GM18870 (cell line): ENCODE results near the gene FLRT1.

Source experiments
- ATAC-seq: cut with Tn5 transposase; IDR thresholded peaks from one replicate; pipeline ENCODE4 v1.9.1; 2021; ENCODE audit warnings: moderate library complexity; ENCODE audit not compliant: unreplicated experiment

Gene FLRT1

DNA sequence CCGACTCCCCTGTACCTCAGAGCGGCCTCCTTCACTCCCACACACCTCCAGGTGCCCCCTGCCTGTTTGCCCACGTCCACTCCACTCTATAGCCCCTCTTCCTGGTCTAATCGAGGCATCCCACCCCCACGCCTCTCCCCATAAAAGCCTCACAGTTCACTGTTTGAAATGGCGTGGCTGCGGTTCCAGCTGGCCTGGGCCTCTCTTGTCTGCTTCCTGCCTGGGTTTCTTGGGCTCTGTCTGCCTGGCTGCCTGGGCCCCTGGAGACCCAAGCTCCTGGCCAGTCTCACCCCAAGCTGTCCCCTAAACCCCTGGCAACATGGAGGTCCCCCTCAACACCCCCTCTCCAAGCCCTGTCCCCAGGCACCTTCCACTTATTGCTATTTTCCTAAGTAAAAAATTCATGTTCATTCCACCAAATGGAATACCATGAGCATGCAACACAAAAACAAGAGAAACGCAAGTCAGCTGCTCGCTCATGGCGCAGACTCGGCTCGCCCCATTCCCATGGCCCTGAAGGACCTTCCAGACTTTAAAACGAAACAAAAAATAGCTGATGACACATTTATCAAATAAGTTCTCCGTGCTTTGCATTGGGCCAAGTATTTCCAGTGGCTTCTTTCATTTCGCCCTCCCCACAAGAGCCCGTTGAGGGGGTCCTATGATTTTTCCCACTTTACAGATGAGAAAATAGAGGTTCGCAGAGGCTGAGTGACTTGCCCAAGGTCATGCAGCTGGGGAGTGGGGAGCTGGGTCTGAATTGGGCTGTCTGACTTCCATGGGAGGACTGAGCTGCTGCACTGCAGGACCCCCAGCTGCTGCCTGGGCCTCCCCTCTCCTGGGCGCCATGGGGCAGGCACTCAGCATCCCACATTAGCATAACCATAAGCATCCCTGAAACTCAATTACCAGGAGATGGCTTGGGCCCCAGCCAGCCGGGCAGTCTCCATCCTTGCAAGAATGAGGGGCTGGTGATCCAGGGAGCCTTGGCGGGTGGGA, 11.7 kb upstream of the FLRT1 start:
- no peak for ATAC-seq

DNA sequence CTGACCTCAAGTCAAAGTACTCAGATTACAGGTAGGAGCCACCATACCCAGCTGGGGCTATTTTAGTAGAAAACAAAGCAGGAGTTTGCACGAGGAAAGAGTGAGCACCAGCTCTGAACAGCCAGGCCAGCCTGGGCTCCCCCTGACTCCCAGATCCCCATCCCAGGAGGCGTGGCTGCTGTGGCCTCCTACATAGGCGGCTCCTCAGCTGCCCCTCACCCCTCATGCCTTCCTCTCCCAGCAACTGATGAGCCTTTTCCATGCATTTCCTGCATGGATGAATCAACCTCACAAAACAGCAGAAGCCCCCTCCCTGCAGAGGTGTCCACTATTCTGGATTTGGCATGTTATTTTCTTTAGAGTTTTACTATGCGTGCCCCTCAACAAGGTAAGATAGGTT, 10.5 kb upstream of the FLRT1 start:
- no peak for ATAC-seq

DNA sequence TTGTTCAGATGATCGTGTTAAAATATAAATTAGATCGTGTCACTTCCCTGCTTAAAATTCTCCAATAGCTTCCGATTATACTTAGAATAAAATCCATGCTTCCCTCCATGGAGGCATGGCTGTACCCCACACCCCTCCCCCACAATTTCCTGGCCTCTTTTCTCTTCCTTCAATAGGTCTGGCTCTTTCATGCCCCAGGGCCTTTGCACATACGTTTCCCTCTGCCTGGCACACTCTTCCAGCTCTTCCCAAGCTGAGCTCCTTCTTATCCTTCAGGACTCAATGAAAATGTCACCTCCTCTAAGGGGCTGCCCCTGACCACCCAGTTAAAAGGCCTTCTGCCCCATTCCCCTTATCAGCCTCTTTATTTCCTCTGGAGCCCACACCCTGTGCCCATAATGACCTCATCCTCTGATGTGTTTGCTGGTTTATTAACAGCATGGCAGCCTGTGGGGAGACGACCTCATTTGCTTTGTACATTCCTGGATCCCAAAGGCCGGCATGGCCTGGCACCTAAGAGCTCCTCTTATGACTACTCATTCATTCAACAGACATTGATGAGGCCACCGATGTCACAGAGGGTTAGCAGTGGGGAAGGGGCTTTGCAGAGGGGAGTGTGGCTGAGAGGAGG, 9.0 kb upstream of the FLRT1 start:
- ATAC-seq: no peak

DNA sequence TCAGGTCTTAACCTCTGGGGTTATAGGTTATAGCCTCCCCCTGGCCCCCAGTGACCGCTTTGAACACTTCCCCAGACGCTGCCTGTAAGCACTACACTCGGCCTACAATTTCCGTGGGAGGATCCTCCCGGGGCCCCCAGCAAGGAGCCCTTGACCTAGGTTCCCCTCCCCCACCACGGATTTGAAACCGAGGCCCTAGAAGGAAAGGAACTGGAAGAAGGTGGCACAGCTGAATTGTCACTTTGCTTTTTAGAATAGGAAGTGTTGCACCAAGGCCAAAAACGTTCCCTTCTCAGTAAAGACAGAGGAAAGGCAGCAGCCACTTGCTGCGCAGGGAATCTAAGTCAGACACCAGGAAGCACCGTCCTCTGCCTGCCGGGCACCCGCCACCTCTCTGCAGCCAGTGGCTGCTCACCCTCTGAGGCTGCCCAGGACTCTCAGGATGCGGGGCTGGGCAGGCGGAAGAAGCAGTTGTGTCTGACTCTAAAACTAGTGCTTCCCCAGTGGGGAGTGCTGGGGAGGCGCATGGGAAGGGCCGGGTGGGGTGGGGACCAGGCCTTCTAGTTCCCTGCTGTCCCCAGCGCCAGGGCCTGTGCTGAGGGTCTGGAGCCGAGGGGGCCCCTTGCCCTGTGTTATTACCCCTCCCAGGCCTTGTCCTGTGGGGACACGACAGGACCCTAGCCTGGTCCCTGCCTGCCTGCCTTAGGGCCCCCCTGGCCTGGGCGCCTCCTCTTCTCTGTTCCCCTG, 7.9 kb upstream of the FLRT1 start:
- ATAC-seq: no peak

DNA sequence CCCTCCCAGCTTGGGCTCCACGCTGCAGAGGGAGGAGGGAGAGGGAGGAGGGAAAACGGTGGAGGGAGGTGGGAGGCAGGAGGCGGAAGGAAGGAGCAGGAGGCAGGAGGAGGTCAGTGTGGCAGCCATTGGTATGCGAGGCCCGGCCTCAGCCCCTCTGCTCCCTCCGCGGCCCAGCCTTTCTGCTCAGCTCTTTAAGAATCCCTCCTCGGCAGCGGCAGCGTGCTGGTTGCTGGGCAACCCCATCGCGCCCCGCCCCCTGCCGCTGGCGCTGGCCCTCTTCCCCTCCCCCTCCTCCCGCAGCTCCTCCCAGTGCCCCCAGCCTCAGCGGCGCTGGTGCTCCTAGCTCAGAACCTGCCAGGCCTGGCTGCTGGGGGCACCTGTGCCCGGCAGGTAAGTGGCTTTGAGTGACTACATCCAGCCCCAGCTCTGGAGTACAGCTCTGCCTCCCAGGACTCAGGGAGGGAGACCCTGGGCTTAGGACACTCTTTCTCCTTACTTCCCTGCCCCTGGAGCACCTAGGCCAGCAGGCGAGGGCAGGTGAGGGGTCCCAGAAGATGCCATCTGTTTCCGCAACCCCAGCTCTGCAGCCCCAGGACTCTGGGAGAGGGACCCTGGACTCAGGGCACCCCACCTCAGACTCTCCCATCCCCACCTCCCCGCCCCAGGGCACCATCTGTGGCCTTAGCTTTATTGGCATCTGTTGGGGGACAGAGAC, 7.2 kb upstream of the FLRT1 start:
- ATAC-seq: no peak

DNA sequence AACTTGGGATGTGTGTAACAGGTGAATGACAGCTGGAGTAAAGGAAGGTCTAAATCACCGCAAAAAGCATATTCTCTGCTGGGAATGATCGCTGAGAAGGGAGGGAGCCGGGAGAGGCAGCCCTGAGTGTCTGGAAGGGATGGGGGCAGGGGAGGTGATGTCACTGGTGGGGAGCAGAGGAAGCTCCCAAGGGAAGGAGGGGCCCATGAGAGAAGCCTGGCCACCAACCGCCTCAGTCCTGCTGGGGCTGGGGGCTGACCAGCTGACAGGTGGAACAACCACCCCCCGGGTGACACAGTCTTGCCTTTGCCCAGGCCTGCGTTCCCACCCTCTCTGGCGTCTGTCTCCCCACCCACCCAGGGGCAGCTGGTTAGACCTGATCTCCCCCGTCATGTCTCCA, 6.0 kb upstream of the FLRT1 start:
- ATAC-seq: no peak

DNA sequence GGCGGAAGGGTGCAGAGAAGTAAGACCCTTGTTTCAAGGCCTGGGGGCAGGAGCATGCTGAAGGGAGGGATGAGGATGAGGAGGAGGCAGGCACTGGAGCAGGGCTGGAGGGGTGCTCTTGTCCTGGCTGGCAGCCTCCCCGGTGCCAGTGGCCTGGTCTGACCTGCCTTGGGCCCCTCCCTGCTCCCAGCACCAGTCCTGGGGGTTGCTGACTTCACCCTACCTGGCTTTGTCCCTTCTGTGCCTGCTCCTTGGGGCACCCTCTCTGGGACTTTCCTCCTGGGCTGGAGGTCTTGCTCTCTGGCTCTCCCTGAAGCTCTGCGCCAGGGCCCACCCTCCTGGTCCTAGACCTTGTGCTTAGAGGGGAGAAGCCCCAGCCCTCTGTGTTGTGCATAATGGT, 4.7 kb upstream of the FLRT1 start:
- ATAC-seq: no peak

DNA sequence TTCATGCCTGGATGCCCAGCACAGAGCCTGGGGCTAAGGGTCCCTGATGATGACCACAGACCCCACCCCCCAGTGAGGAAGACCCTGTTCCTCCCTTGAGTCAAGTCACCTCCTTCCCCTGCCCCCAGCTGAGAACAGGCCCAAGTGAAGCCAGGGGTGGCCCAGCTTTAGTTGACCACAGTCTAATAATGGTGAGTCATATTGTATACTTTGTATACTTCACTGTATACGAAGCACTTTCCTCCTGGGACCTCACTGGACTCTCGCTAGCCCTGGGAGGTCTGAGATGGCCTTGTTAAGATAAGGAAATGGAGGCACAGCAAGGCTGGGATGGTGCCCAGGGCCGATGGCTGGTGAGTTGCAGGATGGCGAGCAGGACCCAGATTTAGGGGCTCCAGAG, 3.7 kb upstream of the FLRT1 start:
- no peak for ATAC-seq

DNA sequence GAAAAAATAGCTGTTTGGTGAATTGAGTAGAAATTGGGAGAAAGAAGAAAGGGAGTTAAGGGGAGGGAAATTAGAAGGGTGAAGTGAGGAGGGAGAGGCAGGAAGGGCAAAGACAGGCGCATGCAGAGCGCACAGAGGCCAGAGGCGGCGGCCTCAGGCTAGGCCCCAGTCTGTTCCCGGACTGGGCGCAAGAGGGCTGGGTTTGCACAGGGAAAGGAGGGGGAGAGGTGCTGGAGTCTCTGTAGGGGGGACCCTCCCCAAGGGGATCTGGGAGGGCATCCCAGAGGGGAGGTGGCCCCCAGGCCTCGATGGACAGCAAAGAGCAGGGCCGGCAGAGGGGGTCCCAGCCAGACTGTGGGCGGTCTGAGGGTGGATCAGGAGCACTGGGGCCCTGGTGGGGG, 1.3 kb upstream of the FLRT1 start:
- no peak for ATAC-seq

DNA sequence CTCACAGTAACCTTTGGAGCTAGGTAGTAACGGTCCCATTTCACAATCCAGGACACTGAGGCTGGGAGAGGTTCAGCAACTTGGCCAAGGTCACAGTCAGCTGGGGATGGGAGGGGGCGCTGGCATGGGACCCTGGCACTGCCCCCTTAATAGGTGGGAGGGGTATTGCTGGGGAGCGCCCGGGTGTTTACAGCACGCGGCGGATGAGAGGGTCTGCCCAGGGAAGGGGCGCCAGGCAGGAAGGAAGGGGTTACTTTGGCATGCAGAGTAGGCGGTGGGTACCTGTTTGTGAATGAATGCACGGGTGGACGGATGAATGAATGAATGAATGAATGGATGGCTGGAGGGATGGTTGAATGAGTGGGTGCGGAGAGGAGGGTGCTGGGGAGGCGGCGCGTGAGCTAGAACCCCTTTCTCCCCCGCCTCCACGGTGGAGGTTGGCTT, 628 bp upstream of the FLRT1 start:
- ATAC-seq: no peak

DNA sequence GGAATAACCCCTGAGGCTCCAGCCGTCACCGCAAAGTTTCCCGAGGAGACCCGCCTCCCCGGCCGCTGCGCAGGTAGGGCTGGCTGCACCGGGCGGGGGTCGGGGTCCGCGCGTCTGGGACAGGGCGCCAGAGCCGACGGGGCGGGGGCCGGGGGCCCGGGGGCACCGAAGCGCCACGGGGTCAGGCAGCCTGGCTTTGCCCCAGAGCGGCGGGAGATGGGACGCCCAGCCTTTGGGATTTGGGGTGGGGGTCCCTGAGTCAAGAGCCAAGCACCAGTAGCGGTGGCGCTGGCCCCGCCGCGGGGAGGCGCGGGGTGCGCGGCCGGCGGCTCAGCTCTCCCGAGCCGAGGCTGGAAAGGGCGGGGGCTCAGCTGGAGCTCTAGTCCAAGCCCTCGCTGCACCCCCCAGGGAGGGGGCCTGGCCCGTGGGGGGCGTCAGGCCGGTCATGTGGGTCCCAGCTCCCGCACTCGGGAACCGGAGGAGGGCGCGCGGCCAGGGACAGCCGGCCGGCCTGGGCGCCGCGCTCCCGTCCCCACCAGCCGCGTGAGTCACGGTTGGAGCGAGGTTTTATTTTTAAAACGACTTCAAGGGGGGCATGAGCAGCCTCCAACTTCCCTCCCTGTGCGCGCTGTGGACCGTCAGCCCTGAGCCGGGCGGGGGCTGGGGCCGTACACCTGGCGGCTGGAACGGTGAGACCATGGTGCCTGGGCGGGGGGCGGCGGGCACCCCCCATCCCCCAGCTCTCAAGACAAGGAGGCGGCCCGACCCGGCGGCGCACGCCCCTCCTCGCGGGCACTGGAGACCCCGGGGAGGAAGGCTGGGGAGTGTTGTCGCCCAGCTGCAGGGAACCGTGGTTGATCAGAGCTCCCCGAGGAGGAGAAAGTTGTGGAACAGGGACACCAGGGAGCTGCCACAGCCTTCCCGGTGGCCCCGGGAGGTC, 626 bp downstream of the FLRT1 start:
- no peak for ATAC-seq

DNA sequence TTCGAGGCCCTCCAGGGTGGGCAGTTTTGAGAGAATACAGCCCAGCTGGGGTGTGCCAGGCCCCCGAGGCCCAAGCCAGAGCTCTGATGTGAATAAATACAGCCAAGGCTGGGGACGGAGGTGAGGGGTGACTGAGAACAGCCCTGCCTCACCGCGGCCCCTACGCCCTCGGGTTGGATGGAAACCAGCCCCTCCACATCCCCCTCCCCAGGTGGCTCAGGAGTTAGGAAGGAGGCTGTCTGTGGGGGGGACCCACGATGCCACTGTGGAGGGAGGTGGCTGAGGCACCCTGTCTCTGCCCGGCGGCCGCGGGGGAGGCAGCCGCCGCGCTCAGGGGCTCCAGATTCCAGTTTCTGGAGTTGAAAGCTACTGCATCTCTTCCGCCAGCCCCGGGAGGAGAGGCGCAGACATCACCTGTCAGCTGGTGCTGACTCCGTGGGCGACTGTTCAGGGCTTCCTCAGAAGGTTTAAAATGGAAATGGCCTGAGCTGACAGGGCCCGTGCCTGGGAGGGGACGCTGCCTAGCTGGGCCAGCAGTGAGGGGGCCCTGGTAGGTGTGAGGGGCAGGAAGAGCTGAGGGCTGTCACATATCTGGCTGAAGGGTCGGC, 1.4 kb downstream of the FLRT1 start:
- no peak for ATAC-seq

DNA sequence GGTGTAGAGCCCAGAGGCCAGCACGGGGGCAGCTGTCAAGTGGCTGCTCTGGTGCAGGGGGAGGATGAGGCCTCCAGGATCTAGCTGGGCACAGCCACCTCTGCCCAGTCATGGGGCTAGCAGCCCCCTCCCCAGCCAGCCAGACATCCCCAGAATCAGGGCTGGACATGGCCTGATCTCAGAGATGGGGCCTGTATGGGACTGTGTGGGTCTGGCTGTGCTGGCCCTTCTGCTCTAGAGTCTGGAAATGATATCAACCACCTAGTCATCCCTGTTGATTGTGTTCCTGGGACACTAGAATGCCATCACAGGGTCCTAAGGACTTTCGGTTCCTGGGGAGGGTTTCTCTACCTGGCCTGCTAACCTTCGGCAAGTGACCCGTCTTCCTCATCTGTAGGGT, 2.8 kb downstream of the FLRT1 start:
- ATAC-seq: no peak

DNA sequence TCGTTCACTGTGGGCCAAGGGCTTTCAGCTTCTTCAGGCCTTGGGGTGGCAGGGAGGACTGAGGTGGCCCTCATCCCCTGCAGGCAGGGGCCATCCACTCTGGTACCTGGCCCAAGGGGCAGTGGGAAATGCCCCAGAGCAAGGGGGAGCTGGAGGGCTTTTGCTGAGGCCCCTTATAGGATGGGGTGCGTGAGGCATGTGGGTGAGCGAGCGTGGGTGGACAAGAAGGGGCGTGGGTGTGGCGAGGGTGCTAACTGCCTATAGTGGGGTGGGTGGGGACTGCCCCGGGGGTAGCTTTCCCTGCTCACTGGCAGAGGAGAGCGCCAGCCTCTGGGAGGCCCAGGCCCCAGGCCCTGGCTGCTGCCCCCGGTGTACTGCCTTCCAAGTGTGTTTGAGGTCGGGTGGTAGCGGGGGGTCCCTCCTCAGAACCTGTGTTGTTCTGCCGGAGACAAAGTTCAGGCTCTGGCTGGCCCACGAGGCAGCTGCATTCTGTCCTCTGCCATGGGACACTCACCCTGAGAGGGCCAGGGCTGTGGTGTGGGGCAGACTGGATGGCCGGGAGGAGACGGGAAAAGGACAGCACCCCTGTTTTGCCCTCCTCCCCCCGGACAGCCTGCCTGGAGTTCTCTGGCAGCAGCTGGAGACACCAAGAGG, 3.4 kb downstream of the FLRT1 start:
- ATAC-seq: no peak

DNA sequence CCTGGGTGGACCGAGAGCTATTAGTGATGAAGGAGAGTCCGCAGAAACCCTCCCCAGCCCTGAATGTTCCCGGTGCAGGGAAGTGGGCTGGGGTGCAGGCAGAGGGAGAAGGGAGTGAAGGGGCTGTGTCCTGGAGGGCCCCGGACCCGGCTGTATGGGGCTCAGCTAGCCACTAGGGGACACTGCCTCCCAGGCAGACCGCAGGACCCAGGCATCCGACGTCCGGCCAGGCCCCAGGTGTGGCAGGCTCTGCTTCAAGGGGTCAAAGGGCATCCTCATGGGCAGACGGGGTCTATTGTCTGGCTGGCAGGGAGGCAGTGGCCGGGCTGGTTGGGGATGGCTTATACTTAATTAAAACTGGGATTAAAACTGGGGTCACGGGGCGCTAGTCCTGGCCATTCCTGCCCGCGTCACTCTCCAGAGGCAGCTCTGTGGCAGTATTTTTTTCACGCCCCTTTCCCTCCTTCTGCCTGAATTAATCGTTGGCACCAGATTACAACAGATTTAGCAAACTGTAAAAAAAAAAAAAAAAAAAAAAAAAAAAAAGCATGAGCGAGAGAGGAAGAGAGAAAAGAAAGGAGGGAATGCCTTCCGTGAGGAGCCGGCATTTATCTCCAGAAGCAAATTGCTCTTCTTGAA, 5.1 kb downstream of the FLRT1 start:
- ATAC-seq: no peak

DNA sequence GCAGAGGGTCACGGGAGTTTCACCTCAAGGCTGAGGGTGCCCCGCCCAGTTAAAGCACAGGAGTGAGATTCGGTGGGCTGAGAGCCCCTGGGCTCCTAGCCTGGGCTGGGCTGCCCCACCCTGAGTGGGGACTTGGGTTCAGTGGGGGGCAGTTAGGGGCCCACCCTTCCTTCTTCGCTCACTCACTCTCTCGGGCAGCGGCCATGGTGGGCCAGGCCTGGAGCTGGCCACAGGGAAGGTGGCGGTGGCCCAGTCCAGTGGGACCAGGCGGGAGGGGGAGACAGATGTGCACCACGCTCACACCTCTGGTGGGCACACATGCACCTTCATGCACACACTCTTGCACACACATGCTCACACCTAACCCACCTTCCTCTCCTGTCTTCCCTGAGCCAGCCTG, 6.1 kb downstream of the FLRT1 start:
- ATAC-seq: no peak

DNA sequence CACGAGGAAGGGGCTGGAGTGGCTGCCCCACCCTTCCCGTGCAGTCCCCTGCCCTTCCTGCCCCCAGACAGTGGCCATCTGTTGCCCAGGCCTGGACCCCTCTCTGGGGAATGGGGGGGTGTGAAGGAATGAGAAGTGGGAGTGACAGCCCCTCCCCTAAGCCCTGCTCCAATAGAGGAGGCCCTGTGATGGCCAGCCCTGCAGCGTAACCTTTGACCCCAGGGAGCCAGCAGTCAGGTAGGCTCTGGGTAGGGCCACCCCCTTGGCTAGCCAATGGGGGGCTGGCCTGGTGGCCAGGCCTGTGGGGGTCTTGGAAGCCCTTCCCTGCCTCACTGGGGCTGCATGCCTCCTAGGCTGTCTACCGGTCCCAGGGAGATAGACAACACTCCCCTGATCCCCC, 6.6 kb downstream of the FLRT1 start:
- no peak for ATAC-seq

DNA sequence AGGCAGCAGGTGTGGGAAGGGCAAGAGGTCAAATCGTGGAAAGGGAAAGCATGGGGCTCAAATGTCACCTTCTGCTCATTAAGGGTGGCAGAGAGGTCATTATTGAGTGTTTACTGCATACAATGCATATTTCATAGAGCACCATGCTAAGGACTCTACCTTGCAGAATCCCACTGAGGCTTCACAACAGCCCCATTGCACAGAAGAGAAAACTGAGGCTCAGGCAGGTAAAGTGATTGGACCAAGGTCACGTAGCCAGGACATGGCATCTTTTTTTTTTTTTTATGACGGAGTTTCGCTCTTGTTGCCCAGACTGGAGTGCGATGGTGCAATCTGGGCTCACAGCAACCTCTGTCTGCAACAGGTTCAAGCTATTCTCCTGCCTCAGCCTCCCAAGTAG, 7.8 kb downstream of the FLRT1 start:
- ATAC-seq: no peak
